CD4-positive, alpha-beta T cell (primary cell): ENCODE measurements around the gene NFATC1. TPM values are rescaled to one million over a fixed set of nuclear protein-coding genes. Genes with fewer than 3 reads are reported as not detected.

Source experiments
- ATAC-seq: fragments of 200-7000 bp; cut with Tn5 transposase; one replicate; pipeline ENCODE4 v1.10.0; 2022; ENCODE audit warnings: mild to moderate bottlenecking; ENCODE audit not compliant: poor library complexity
- CTCF ChIA-PET: fragments of 350-600 bp; sonication (Branson Sonifier 250); formaldehyde crosslinking; loops from one replicate; lab custom pipeline; 2021; ENCODE audit warnings: antibody characterized with exemption, inconsistent platforms; lab: Charles Lee
- POLR2A ChIA-PET: fragments of 350-600 bp; sonication (Branson Sonifier 250); formaldehyde crosslinking; loops from one replicate; lab custom pipeline; 2021; ENCODE audit warnings: antibody characterized with exemption, inconsistent platforms; lab: Charles Lee
- DNase-seq, 14 experiments: peaks; one replicate each; pipeline ENCODE4 v3.0.0-alpha.2; 2013 to 2020; ENCODE audit warnings: mixed read lengths in 2 of 14
- H3K27ac ChIP-seq, 2 donors: one replicate each; pipeline versions ENCODE4 v1.5.1 to v1.7.0; 2013; ENCODE audit warnings: low read length in 2 of 2, low read depth in 1 of 2, mild to moderate bottlenecking in 1 of 2
- H3K27me3 ChIP-seq, 2 experiments: 1 replicate in 1 of 2; 2 replicates in 1 of 2; pipeline versions ENCODE4 v1.6.1 to v1.7.0; 2013; ENCODE audit warnings: low read length in 2 of 2, control low read depth in 1 of 2, mild to moderate bottlenecking in 1 of 2, moderate library complexity in 1 of 2; ENCODE audit not compliant: insufficient read depth in 2 of 2, control insufficient read depth in 1 of 2
- H3K36me3 ChIP-seq: one replicate; pipeline ENCODE4 v1.6.1; 2013; ENCODE audit warnings: low read length, control low read depth; ENCODE audit not compliant: insufficient read depth
- H3K4me1 ChIP-seq: one replicate; pipeline ENCODE4 v1.6.1; 2013; ENCODE audit warnings: low read length, control low read depth; ENCODE audit not compliant: insufficient read depth
- H3K4me3 ChIP-seq: one replicate; pipeline ENCODE4 v1.5.1; 2013; ENCODE audit warnings: mild to moderate bottlenecking, low read length, moderate library complexity
- H3K9me3 ChIP-seq, 2 experiments: 1 replicate in 1 of 2; 2 replicates in 1 of 2; pipeline versions ENCODE4 v1.6.1 to v1.7.0; 2013; ENCODE audit warnings: low read length in 2 of 2, mild to moderate bottlenecking in 2 of 2, control low read depth in 1 of 2, moderate library complexity in 1 of 2; ENCODE audit not compliant: control insufficient read depth in 1 of 2, insufficient read depth in 1 of 2
- H3K27ac Mint-ChIP-seq: one replicate; pipeline ENCODE4 v1.8.0; 2020; ENCODE audit warnings: mixed read lengths
- H3K27me3 Mint-ChIP-seq: one replicate; pipeline ENCODE4 v1.8.0; 2021; ENCODE audit warnings: mixed read lengths
- H3K36me3 Mint-ChIP-seq: one replicate; pipeline ENCODE4 v1.8.0; 2021; ENCODE audit warnings: low read depth, mixed read lengths
- H3K4me1 Mint-ChIP-seq: one replicate; pipeline ENCODE4 v1.8.0; 2021; ENCODE audit warnings: low read depth, mixed read lengths
- H3K4me3 Mint-ChIP-seq: one replicate; pipeline ENCODE4 v1.8.0; 2020; ENCODE audit warnings: mild to moderate bottlenecking, mixed read lengths
- H3K9me3 Mint-ChIP-seq: one replicate; pipeline ENCODE4 v1.8.0; 2020; ENCODE audit warnings: mixed read lengths
- intact Hi-C, 2 experiments: fragments of 100-400 bp; cut with DNase I in 1 of 2; cut with micrococcal nuclease in 1 of 2; formaldehyde crosslinking; loops; one replicate each; pipeline versions ENCODE4 v1.15.1 to v1.9.0; 2023 to 2025; cut with DNase I, micrococcal nuclease
- total RNA-seq, 174 experiments: library from RNA in 2 of 174; stranded (reverse) in 2 of 174; gene quantifications; one replicate each; pipeline ENCODE4 v1.2.3 and lab custom pipeline; 2021 to 2026
- TF ChIP-seq, protein P1 (sequence below): fragments of 200-600 bp; IDR thresholded peaks from one replicate; pipeline ENCODE4 v1.8.0; 2022; ENCODE audit warnings: antibody characterized with exemption, mild to moderate bottlenecking

NFATC1 gene
- total RNA-seq, 2 experiments from 2014 or later: 107 to 113 TPM

DNA sequence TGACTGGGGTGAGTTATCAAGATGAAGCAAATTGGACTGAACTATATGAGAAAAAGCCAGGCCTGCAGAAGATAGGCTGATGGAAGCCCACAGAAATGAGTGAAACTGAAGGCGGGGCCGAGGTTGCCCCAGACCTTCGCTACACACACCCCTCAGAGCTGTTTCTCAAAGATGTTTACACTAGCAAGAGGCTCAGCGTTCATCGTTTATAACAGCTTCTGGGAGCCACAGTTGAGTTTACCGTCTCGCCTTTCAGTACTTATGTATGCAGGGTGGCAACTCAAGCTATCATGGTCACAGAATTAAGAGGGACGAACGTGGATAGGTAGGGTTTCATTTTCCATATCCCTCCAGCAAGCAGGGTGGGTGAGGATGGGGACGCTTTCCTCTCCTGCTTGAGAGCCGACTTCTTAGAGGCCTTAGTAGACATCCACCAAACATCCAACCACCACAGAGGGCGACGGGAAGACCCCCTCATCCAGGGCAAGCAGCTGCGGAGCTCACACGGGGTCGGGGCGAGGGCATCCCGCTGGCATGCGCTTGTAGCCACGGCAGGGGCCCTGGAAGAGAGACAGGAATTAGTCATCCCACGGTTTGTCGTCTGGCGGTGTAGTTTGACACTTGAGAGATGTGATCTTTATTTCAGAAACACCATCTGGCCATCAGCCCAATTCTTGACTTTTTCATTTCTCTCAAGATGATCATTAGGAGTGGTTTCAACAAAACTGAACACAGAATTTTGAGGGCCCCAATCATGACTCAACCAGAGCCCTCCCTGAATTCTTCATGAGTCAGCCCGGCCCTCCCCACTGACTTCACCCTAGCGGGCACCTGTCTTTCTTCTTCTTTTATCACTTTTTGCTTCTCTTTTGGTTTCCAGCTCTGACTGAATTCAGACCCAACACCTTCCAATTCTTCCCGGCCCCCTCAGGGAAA is 174.8 kb downstream of the NFATC1 start:
- Histone ChIP-seq H3K27me3 (no peaks in the 10 kb centered on the region), H3K27ac (no peak overlapping the region), H3K9me3 (peaks cover 21 to 41% of the 10 kb centered on the region in 2 experiments), H3K4me1 (peaks cover 11% of the 10 kb centered on the region), H3K4me3 (no peak overlapping the region), H3K36me3 (no peaks in the 10 kb centered on the region)
- ATAC-seq: no peak
- TF ChIP-seq, protein P1, sequence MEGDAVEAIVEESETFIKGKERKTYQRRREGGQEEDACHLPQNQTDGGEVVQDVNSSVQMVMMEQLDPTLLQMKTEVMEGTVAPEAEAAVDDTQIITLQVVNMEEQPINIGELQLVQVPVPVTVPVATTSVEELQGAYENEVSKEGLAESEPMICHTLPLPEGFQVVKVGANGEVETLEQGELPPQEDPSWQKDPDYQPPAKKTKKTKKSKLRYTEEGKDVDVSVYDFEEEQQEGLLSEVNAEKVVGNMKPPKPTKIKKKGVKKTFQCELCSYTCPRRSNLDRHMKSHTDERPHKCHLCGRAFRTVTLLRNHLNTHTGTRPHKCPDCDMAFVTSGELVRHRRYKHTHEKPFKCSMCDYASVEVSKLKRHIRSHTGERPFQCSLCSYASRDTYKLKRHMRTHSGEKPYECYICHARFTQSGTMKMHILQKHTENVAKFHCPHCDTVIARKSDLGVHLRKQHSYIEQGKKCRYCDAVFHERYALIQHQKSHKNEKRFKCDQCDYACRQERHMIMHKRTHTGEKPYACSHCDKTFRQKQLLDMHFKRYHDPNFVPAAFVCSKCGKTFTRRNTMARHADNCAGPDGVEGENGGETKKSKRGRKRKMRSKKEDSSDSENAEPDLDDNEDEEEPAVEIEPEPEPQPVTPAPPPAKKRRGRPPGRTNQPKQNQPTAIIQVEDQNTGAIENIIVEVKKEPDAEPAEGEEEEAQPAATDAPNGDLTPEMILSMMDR: no peak
- peak in 1 of 14 experiments; percentile 23 for DNase-seq
- intact Hi-C loops: no loop called here
- ChIA-PET CTCF (no interaction called here), POLR2A (no interaction called here)
- Mint-ChIP-seq H3K36me3 (no peaks in the 10 kb centered on the region), H3K27ac (no peak overlapping the region), H3K9me3 (peaks cover 3% of the 10 kb centered on the region), H3K27me3 (no peaks in the 10 kb centered on the region), H3K4me1 (peaks cover 9% of the 10 kb centered on the region), H3K4me3 (no peak overlapping the region)

DNA sequence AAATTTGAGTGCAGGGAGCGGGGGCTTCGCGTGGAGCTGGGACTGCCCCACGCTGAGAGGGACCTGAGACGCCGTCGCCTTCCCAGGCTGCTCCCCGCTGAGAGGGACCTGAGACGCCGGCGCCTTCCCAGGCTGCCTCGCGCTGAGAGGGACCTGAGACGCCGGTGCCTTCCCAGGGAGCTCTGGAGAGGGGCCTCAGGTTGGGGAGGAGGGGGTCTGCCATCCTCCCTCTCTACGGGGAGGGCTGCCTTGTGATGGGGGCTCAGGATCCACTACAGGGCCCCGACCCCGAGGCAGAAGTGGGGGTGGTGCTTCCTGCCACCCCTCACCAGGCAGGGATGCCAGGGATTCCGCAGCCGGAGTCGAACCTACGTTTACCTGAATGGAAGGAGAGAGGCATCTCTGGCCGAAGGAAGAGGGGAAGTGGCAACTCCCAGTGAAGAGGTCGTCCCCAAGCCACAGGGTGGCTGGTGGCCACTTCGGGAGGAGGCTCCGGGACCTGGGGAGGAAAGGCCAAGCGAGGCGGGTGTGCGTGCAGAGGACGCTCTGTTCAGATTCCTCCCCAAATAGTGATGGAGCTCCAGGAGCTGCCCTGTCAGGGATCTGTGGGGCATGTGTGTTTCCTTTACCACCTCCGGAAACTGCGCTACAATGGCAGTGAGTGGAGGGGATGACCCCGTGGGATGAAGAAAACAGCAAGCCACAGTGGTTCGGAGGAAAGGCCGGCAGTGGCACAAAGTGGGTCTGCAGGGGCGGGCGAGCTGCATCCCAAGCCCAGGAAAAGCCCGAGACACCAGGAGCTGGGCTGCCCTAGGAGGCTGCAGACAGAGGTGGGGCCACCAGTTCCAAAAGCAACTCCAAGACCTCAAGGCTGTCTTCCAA is 175.7 kb downstream of the NFATC1 start:
- DNase-seq (peak in 1 of 14 experiments; percentile 22), ATAC-seq (no peak)
- ChIA-PET POLR2A (no interaction called here), CTCF (no interaction called here)
- intact Hi-C loops: no loop called here
- H3K27ac ChIP-seq: no peak overlapping the region
- no peak overlapping the region for H3K4me3 Mint-ChIP-seq
- H3K36me3 ChIP-seq: no peaks in the 10 kb centered on the region
- no peaks in the 10 kb centered on the region for H3K27me3 Mint-ChIP-seq
- peaks cover 12% of the 10 kb centered on the region for H3K4me1 Mint-ChIP-seq
- TF ChIP-seq, protein P1: no peak
- no peaks in the 10 kb centered on the region for H3K27me3 ChIP-seq
- H3K9me3 Mint-ChIP-seq: peaks cover 3% of the 10 kb centered on the region
- no peak overlapping the region for H3K27ac Mint-ChIP-seq
- H3K9me3 ChIP-seq: peaks cover 21 to 41% of the 10 kb centered on the region in 2 experiments
- H3K4me3 ChIP-seq: no peak overlapping the region
- H3K36me3 Mint-ChIP-seq: no peaks in the 10 kb centered on the region
- H3K4me1 ChIP-seq: peaks cover 18% of the 10 kb centered on the region

DNA sequence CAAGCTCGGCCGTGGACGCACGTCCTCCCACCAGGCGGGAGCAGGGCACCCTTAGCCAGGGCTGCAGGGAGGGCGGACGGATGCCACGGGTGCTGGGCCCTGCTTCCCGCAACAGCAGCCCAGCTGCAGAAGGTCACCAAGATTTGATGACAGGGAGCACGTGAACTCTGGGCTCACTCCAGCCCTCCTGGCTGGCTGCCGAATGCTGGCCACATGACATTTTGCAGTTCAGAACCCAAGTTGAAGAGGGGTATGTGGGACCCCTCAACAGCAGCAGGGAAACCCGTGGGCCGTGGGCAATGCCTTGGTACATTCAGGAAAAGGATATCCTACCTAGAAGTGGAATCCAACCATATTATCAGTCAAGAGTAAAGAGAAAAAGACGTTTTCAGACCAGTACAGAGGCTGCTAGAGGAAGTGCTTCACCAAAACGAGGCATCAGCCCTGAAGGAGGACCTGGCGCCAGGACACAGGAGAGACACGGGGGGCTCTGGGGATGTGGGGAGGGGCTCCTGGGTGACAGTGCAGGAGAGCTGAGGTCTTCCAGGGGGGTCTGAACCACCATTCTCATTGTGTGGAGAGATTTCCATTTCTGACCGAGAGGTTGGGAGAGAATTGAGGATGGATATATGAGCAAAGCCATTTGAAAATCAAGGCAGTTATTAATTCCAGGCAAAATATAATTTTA is 176.5 kb downstream of the NFATC1 start:
- Mint-ChIP-seq H3K4me3 (no peak overlapping the region), H3K36me3 (no peaks in the 10 kb centered on the region), H3K9me3 (peaks cover 3% of the 10 kb centered on the region), H3K27ac (no peak overlapping the region), H3K27me3 (no peaks in the 10 kb centered on the region), H3K4me1 (peaks cover 12% of the 10 kb centered on the region)
- H3K4me3 ChIP-seq: no peak overlapping the region
- DNase-seq (peak in 1 of 14 experiments; percentile 14), ATAC-seq (no peak)
- intact Hi-C loops: no loop called here
- peaks cover 20% of the 10 kb centered on the region for H3K4me1 ChIP-seq
- ChIA-PET CTCF (no interaction called here), POLR2A (no interaction called here)
- H3K9me3 ChIP-seq: peaks cover 21 to 41% of the 10 kb centered on the region in 2 experiments
- no peak overlapping the region for H3K27ac ChIP-seq
- H3K27me3 ChIP-seq: no peaks in the 10 kb centered on the region
- TF ChIP-seq, protein P1: no peak
- H3K36me3 ChIP-seq: no peaks in the 10 kb centered on the region
